ENCODE data around the gene ATP13A1.

Gene ATP13A1

DNA sequence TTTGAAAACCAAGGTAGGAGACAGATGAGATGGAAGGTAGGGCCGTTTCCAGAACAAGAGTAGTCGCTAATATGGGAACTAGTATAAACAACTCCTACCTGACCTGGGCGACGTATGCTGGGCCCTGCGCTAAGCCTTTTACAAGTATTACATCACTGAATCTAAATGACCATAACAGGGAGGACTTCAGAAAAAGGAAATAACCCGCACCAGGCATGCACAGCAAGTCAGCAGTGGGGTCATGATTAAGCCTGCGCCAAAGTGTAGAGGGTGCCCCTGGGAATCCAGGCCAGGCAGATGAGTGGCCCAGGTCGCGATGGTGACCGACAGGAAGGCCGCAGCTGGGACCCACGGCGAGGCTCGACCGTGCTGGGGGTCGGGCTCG is 613 bp downstream of the ATP13A1 start:
- no peak for DNase-seq (ENCODE audit: low read depth)

DNA sequence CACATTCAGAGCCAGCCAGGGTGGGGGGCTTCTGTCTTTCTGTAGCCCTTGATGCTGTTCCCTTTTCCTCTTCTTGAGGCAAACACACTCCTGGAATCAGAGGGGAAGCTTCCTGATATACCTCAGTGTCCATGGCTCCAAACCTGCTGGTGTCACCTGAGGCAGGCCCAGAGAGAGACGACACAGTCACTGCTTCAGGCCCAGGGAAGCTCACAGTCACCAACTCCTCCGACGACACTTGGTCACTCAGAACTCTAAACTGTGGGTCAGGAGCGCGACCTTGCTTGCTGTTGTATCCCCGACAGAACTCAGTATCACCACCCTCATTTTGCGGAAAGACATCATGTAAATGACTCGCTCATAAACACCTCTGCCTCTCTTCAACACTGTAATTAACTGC is 1.1 kb downstream of the ATP13A1 start:
- no peak for DNase-seq (ENCODE audit: low read depth)

DNA sequence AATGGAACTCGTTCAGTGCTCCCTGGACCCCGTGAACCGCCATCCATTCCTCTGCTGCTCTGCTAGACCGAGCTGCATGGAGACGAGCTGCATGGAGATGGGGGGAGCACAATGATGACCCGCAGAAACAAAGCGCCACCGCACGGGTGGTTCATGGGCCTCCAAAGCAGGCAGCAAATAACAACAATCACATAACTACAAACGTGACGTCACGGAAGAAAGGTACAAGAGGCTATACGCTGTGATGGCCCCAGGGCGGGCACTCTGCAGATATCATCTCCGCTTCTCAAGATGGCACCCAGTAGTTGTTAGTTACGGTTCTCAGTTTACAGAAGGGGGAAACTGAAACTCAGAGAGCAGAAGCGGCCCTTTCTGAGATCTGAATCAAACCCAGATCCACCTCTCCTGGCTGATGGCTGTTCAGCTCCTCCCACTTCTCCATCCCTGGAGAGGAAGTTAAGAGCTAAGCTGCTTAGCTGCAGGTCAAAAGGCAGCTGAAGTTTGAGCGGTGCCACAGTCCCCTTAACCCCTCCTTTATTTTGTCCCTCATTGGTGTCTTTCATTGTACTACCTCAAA is 1.7 kb downstream of the ATP13A1 start:
- no peak for DNase-seq (ENCODE audit: low read depth)

- DNase-seq (ENCODE audit: low read depth): no peak
Measured at GRCh38 chr19:19661141-19661674, 2.3 kb downstream of the ATP13A1 start.

DNA sequence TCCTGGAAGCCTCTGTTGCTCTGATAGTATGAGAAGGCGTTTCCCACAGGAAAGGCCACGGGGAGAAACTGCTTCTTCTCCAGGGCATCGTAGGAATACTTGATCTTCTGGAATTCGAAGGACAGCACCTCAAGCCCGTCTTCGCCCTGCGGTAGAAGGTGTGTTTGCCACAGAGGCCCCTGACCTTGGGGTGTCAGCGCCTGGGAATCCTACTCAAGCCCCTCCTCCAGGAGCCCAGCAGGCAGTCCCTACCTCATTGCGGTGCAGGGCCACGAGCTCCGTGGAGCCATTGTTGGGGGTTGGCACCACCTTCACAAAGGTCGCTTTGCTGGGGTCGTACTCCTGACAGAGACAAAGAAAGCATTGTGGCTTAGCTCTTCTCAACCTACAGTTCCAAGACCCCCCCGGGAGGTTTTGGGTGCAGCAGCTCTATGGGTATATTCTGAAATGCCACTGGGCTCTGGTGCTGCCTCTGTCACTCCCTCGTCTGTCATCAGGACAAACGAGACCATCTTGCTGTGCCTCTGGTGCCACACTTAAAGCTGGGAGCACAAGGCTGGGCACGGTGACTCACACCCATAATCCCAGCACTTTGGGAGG is 3.7 kb downstream of the ATP13A1 start:
- DNase-seq (ENCODE audit: low read depth): no peak

DNA sequence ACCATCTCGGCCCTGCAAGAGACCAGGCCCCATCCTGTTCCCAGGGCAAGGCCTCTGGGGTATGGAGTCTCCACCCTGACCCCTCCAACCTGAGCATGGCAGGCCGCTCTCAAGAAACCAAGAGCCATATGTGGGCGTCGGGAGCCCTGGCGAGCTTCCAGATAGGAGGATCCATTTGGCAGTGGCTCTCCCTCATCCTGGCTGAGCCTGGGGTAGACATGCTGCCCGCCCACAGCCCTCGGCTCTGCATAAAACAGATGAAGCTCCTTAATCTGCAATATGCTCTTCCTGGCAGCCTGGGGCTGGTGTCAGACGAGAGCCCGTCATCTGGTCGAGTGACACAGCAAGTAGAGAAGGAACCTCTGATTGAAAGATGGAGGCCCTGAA is 6.1 kb downstream of the ATP13A1 start:
- no peak for DNase-seq (ENCODE audit: low read depth)

DNA sequence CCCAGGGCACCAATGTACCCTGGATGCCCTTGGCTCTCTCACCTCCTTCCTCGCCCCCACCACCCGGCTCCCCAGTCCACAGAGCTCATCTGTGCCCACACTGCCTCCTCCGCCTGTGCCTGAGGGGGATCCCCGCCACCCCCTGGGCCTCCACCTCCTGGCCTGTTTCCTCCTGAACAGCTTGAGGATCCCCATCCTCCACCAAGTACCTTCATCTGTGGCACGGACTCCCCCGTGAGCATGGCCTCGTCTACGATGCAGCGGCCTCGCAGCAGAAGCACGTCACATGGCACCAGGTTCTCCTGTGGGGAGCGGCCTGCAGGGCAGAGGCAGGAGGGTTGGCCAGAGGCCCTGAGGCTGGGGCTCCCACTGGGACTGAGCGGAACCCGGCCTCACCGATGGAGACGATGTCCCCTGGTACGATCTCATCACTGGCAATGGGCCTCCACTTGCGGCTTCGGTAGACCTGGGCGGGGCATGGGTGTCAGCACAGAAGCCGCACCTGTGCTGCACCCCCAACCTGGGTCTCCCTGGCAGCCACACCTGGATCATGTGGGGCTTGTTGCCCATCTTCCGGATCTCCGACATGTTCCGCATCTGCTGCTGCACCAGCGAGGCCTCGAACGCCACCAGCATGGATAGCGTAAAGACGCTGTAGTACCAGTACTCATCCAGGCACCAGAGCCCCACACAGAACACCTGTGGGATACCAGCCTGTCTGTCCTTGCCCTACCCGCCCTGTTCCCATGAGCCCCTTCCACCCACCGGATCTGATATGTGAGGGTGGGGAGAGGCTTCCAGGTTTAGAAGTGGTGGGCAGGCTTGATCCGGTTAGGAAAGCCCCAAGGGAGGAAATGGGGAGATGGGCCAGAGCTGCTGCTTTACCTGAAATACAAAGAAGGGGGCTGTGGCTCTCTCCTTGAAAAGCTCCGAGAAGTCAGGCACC is 6.8 kb downstream of the ATP13A1 start:
- no peak for DNase-seq (ENCODE audit: low read depth)

- no peak for DNase-seq (ENCODE audit: low read depth)
Measured at GRCh38 chr19:19655641-19656343, 7.7 kb downstream of the ATP13A1 start.

DNA sequence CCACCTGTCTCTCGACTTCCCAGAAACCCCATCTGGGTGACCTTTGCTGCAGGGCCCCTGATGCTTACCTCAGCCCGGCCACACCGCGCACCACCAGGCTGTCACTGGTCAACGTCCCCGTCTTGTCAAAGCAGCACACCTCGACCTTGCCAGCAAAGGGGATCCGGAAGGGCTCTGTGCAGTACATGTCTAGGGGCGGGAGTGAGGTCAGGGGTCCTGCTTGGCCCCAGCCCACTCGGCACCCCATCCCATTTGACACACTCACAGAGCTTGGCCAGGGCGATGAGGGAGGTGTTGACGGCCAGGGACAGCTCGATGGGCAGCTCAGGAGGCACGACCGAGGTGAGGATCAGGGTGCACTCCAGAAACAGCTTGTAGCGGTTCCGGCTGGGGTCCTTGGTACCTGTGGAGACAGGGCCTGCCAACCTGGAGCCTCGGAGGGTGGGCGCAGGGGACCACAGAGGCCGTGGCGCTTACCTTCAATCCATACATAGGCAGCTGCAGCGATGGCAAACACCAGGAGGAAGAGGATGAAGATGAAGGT is 8.4 kb downstream of the ATP13A1 start:
- no peak for DNase-seq (ENCODE audit: low read depth)

- no peak for DNase-seq (ENCODE audit: low read depth)
Measured at GRCh38 chr19:19654441-19654840, 9.0 kb downstream of the ATP13A1 start.

- no peak for DNase-seq (ENCODE audit: low read depth)
Measured at GRCh38 chr19:19653597-19654147, 9.8 kb downstream of the ATP13A1 start.

- DNase-seq (ENCODE audit: low read depth): no peak
Measured at GRCh38 chr19:19652482-19653295, 10.8 kb downstream of the ATP13A1 start.

DNA sequence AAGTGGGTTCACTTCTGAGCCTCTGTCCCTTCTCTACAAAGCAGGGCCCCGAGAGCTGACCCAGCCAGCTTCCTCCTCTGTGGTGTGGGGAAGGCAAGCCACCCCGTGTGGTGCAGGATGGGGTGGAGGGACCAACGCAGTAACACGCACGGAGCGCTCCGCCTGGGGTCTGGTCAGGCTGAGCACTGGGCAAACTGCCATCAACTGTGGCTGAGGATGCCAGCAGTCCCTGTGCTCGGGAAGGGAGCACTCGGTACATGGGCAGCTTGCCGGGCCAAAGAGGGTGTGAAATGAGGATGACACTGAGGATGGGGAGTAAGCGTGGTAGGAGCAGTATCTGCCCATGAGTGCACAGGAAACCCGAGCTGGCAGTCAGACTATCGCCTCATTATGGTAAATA is 12.4 kb downstream of the ATP13A1 start:
- DNase-seq (ENCODE audit: low read depth): no peak

GRCh38 chr19:19650331-19650730 is 13.1 kb downstream of the ATP13A1 start:
- DNase-seq (ENCODE audit: low read depth): no peak

GRCh38 chr19:19649580-19649995 is 13.9 kb downstream of the ATP13A1 start:
- no peak for DNase-seq (ENCODE audit: low read depth)

- DNase-seq (ENCODE audit: low read depth): no peak
Measured at GRCh38 chr19:19649155-19649554, 14.3 kb downstream of the ATP13A1 start.

DNA sequence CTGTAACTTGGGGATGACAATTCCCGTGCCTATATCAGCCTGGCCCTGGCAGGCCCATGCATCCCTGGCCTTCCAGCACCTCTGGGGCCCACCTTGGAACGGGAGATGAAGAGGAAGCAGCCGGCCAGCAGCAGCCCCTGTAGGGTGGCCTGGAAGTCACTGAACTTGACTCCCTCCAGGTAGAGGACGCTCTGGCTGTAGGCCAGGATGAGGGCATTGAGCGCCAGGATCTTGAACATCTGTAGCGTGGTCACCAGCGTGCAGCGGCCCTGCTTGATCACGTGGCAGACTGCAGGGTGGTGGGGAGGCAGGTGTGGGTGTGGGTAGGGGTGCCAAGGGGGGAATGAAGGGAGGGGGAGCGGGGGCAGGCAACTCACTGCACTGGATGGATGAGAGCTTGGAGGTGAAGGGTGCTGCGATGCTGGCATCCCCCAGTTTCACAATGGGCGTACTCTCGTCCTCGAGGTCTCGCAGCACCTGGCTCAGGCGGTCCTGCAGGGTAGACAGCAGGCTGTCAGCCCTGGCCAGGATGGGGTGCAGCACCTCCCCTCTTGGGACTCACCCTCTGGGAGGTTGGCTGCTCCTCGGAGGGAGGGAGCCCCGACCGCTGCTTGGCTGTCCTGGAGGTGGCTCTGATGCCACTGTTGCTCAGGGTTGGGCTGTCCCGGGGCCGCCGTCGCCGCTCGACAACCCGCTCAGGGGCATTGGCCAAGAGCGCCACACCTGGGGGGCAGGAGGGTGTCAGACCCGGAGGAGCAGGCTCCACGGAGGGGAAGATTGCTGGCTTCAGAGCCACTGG is 16.2 kb downstream of the ATP13A1 start:
- DNase-seq (ENCODE audit: low read depth): no peak

DNA sequence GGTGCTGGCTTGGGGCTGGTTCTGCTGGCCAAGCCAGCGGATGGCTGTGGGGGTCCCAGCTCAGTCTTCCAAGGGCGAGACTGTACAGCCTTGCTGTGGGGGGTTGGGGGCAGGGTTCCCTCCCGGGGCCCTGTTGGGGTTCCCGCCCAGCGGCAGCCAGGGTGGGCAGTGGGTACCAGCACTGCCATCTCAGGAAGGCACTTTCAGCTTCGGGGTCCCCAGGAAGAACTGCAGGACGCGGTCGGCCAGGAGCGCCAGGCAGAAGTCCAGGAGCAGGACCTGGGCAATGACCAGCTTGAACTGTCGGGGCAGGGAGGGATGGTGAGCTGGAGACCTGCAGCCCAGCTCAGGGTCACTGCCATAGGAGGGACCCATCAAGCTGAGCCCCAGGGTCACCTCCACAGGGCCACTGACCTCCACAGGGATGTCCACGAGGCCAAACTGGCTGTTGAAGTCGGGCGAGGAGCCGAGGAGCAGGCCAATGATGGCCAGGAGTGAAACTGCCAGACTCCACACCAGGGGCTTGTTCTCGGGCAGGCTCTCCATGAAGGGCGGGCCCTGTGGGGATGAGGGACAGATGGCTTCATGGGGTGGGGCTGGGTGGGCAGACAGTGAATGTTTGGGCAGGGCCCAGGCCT is 18.1 kb downstream of the ATP13A1 start:
- no peak for DNase-seq (ENCODE audit: low read depth)

GRCh38 chr19:19644054-19644388 is 19.5 kb downstream of the ATP13A1 start:
- no peak for DNase-seq (ENCODE audit: low read depth)
